ENCODE results near the gene ETFA. TPM values are rescaled to one million over a fixed set of nuclear protein-coding genes. Genes with fewer than 3 reads are reported as not detected.

ETFA gene
- total RNA-seq: 100 to 1,000 TPM; 159 to 164 TPM

DNA sequence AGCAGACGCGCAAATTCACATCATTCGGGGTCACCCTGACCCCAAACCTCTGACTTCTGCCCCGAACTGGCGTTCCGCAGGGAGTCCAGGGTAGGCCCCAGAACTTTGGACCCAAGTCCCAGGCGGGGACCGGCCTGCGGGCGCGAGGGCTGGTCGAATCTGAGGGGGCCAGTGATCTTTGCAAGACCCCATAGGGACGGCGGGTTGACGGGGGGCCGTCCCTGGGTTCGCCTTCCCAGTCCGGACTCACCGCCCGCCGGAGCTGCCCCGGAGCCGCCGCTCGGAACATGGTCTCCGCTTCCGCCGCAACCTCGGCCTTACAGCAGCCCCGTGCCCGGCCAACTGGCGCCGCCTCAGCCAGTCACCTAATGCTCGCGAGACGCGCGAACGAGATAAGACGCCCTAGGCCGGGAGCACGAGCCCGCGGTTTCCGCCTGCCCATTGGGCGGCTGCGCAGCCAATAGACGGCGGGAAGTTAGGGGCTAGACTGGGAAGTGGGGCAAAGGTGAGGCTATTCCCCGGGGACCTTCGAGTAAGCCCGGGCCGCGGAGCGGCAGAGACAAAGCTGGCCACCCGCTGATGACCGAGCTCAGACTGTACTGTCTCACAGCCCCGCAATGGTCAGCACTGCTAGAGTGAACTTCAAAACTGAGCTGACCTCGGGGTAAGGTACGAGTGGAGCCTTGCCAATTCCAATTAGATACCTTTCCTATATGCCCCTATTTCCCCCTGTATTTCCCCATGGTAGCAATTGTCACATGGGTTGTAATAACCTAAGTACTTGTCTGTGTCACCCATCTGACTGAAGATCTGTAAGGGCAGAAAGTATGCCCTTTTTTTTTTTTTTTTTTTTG is at the start of gene ETFA:
TSS of gene ETFA (minus strand) at position 370 of the 854 bp plus-strand sequence. CDS start at position 289, 81 bp downstream.
- ATAC-seq (peak; percentile 99), DNase-seq (peak; percentile 97)
- peak within 1 kb of the TSS; percentile 90 for H3K4me3 Mint-ChIP-seq
- no peaks in the 10 kb centered on the region for H3K27me3 Mint-ChIP-seq
- H3K27ac Mint-ChIP-seq: peak within 1 kb of the TSS; percentile 85
- POLR2A ChIA-PET: interaction anchor here (0.6 to 1.8 kb wide), 5 partner anchors 12 to 29 kb away, joined by 3 to 6 read pairs (median 3); no protein-coding TSS in a partner anchor
- peaks cover 16% of the 10 kb centered on the region for H3K36me3 Mint-ChIP-seq (ENCODE audit: low read depth)
- peaks cover 31% of the 10 kb centered on the region for H3K4me1 Mint-ChIP-seq (ENCODE audit: low read depth)
- H3K9me3 Mint-ChIP-seq: no peaks in the 10 kb centered on the region
- CTCF ChIA-PET: interaction anchor here (1.0 kb wide), 1 partner anchor 538 kb away, joined by 3 read pairs; no protein-coding TSS in a partner anchor
- intact Hi-C loops (cut with micrococcal nuclease): no loop called here
- TF ChIP-seq CTCF (IDR thresholded peaks at IDR 0.05): no peak

DNA sequence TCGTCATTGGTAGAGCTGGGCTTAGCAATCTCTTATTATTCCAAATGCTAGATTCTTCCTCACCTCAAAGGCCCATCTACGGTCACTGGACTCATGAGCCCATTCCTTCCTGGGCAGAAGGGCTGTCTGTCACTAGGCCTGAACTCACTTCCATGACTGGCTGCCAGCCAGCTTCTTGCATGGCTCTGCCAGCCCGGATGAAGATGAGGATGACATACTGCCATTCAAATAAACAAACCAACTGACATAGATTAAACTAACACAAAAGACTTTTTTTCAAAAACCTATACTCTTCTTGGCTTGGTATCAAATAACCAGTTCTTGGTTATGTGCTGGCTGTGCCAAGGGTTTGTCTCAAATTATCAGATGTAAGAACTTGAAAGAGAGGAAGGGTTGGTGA is 49.1 kb upstream of the ETFA start:
- Mint-ChIP-seq H3K27ac (no peak overlapping the region), H3K36me3 (ENCODE audit: low read depth) (peaks cover 4% of the 10 kb centered on the region), H3K9me3 (no peaks in the 10 kb centered on the region), H3K4me3 (no peak overlapping the region), H3K27me3 (no peaks in the 10 kb centered on the region), H3K4me1 (ENCODE audit: low read depth) (no peaks in the 10 kb centered on the region)
- intact Hi-C loops (cut with micrococcal nuclease): no loop called here
- CTCF ChIA-PET: no interaction called here
- POLR2A ChIA-PET: no interaction called here
- ATAC-seq: no peak
- no peak for DNase-seq
- TF ChIP-seq CTCF (IDR thresholded peaks at IDR 0.05): no peak

- Mint-ChIP-seq H3K36me3 (ENCODE audit: low read depth) (peaks cover 4% of the 10 kb centered on the region), H3K27me3 (no peaks in the 10 kb centered on the region), H3K4me1 (ENCODE audit: low read depth) (no peaks in the 10 kb centered on the region), H3K9me3 (no peaks in the 10 kb centered on the region), H3K27ac (no peak overlapping the region), H3K4me3 (no peak overlapping the region)
- POLR2A ChIA-PET: interaction anchor here (0.6 kb wide), 1 partner anchor 126 kb away, joined by 3 read pairs; no protein-coding TSS in a partner anchor
- no peak for ATAC-seq
- intact Hi-C loops (cut with micrococcal nuclease): no loop called here
- no peak for DNase-seq
- no peak for TF ChIP-seq CTCF (IDR thresholded peaks at IDR 0.05)
- CTCF ChIA-PET: no interaction called here
These were observed 47.9 kb upstream of the ETFA start for GRCh38 chr15:76359152-76359551.

DNA sequence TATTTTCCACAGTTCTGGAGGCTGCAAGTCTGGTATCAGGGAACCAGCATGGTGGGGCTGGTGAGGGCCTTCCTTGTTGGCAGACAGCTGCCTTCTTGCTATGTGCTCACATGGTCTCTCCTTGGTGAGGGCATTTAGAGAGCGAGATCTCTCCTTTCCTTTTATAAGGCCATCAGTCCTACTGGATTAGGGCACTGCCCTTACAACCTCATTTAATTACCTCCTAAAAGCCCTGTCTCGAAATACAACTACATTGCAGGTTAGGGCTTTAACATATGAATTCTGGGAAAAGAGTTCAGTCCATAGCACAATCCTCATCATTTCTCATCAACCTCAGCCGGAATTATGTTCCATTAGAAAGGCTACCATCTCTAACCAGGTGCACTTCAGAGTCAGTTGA is 47.2 kb upstream of the ETFA start:
- H3K27ac Mint-ChIP-seq: no peak overlapping the region
- H3K4me1 Mint-ChIP-seq (ENCODE audit: low read depth): no peaks in the 10 kb centered on the region
- no peak overlapping the region for H3K4me3 Mint-ChIP-seq
- ATAC-seq (no peak), DNase-seq (no peak)
- no peaks in the 10 kb centered on the region for H3K9me3 Mint-ChIP-seq
- ChIA-PET CTCF (no interaction called here), POLR2A (no interaction called here)
- intact Hi-C loops (cut with micrococcal nuclease): no loop called here
- H3K36me3 Mint-ChIP-seq (ENCODE audit: low read depth): peaks cover 4% of the 10 kb centered on the region
- H3K27me3 Mint-ChIP-seq: no peaks in the 10 kb centered on the region
- no peak for TF ChIP-seq CTCF (IDR thresholded peaks at IDR 0.05)

GRCh38 chr15:76354823-76355440 is 43.7 kb upstream of the ETFA start:
- Mint-ChIP-seq H3K27ac (no peak overlapping the region), H3K36me3 (ENCODE audit: low read depth) (peaks cover 5% of the 10 kb centered on the region), H3K4me3 (no peak overlapping the region), H3K9me3 (no peaks in the 10 kb centered on the region), H3K27me3 (no peaks in the 10 kb centered on the region), H3K4me1 (ENCODE audit: low read depth) (no peaks in the 10 kb centered on the region)
- no peak for DNase-seq
- POLR2A ChIA-PET: no interaction called here
- no peak for ATAC-seq
- intact Hi-C loops (cut with micrococcal nuclease): no loop called here
- no peak for TF ChIP-seq CTCF (IDR thresholded peaks at IDR 0.05)
- CTCF ChIA-PET: no interaction called here

All from activated CD8-positive, alpha-beta T cell treated with anti-CD3 and anti-CD28 coated beads for 36 hours (primary cell).